Breast epithelium (tissue), 4 donors: ENCODE results near the gene DIP2A. TPM values are rescaled to one million over a fixed set of nuclear protein-coding genes. Genes with fewer than 3 reads are reported as not detected.

Experiments
- DNase-seq, 2 donors: peaks; one replicate each; pipeline ENCODE4 v3.0.0-alpha.2; 2019; ENCODE audit warnings: low spot score in 2 of 2
- H3K27ac ChIP-seq, 2 donors: fragments of 200-600 bp; sonication (generic) in 1 of 2; one replicate each; pipeline ENCODE4 v1.5.1; 2016 to 2019; ENCODE audit warnings: mild to moderate bottlenecking in 1 of 2
- H3K27me3 ChIP-seq, 2 donors: fragments of 200-600 bp; sonication (generic) in 1 of 2; one replicate each; pipeline versions ENCODE4 v1.5.1 to v1.6.0; 2017 to 2019; ENCODE audit warnings: control low read depth in 1 of 2, mild to moderate bottlenecking in 1 of 2
- H3K36me3 ChIP-seq: fragments of 200-600 bp; one replicate; pipeline ENCODE4 v1.5.1; 2019
- H3K4me1 ChIP-seq, 2 donors: fragments of 200-600 bp; sonication (generic); one replicate each; pipeline ENCODE4 v1.5.1; 2016 to 2019; ENCODE audit warnings: control low read depth in 1 of 2
- H3K4me3 ChIP-seq, 3 donors: fragments of 200-600 bp; sonication (generic); 1 replicate in 2 of 3; 2 replicates in 1 of 3; pipeline ENCODE4 v1.5.1; 2016 to 2019; ENCODE audit warnings: mild to moderate bottlenecking in 3 of 3, moderate library complexity in 2 of 3
- H3K9me3 ChIP-seq, 2 donors: fragments of 200-600 bp; sonication (generic) in 1 of 2; one replicate each; pipeline ENCODE4 v1.5.1; 2016 to 2019; ENCODE audit warnings: control low read depth in 1 of 2
- CTCF ChIP-seq, 3 donors: fragments of 450-650 bp; IDR thresholded peaks; one replicate each; pipeline ENCODE4 v1.5.1; 2016 to 2017; ENCODE audit warnings: antibody characterized with exemption in 3 of 3, mild to moderate bottlenecking in 3 of 3, moderate library complexity in 3 of 3
- POLR2A ChIP-seq: fragments of 450-650 bp; IDR thresholded peaks from one replicate; pipeline ENCODE4 v1.6.1; 2016; ENCODE audit warnings: antibody characterized with exemption, mild to moderate bottlenecking, moderate library complexity
- POLR2AphosphoS5 ChIP-seq, 3 donors: sonication (generic); formaldehyde crosslinking; IDR thresholded peaks; one replicate each; pipeline ENCODE4 v1.6.1; 2017; ENCODE audit warnings: antibody characterized with exemption in 3 of 3
- intact Hi-C: fragments of 100-400 bp; cut with DNase I; formaldehyde crosslinking; loops from one replicate; pipeline ENCODE4 v1.15.1; 2023; ENCODE audit warnings: low total_unique reads
- total RNA-seq, 3 donors: library from RNA; depleted of rRNA; stranded (reverse); fragments of >200 nt; gene quantifications; one replicate each; pipeline ENCODE4 v1.1.0, GENCODE V29; 2016

DIP2A gene
- total RNA-seq, 3 donors from 2014 or later, result 32.6 to 43.9 (median 42.0) TPM

GRCh38 chr21:46546799-46547198 is 88.1 kb downstream of the DIP2A start:
- no peak overlapping the region for H3K4me3 ChIP-seq
- no peaks in the 10 kb centered on the region for H3K9me3 ChIP-seq
- no peak overlapping the region for H3K27ac ChIP-seq
- no peaks in the 10 kb centered on the region for H3K36me3 ChIP-seq
- intact Hi-C loops, result no loop called here
- TF ChIP-seq POLR2A (no peak), POLR2AphosphoS5 (IDR thresholded peaks at IDR 0.05) (no peak), CTCF (IDR thresholded peaks at IDR 0.05) (no peak)
- DNase-seq, result peak in 1 of 2 donors; percentile 8
- no peaks in the 10 kb centered on the region for H3K4me1 ChIP-seq
- no peaks in the 10 kb centered on the region for H3K27me3 ChIP-seq

GRCh38 chr21:46549650-46550049 is 91.0 kb downstream of the DIP2A start:
- Histone ChIP-seq H3K36me3 (no peaks in the 10 kb centered on the region), H3K9me3 (no peaks in the 10 kb centered on the region), H3K27ac (no peak overlapping the region), H3K27me3 (no peaks in the 10 kb centered on the region), H3K4me3 (no peak overlapping the region), H3K4me1 (no peaks in the 10 kb centered on the region)
- DNase-seq, result peak in 1 of 2 donors; percentile 3
- intact Hi-C loops, result no loop called here
- TF ChIP-seq POLR2AphosphoS5 (IDR thresholded peaks at IDR 0.05), result no peak

GRCh38 chr21:46550116-46550941 is 91.6 kb downstream of the DIP2A start:
- DNase-seq, result peak in 1 of 2 donors; percentile 17
- Histone ChIP-seq H3K4me3 (no peak overlapping the region), H3K9me3 (no peaks in the 10 kb centered on the region), H3K36me3 (no peaks in the 10 kb centered on the region), H3K27me3 (no peaks in the 10 kb centered on the region), H3K4me1 (no peaks in the 10 kb centered on the region), H3K27ac (no peak overlapping the region)
- intact Hi-C loops, result no loop called here
- TF ChIP-seq POLR2AphosphoS5 (IDR thresholded peaks at IDR 0.05) (no peak), POLR2A (no peak), CTCF (IDR thresholded peaks at IDR 0.05) (no peak)

GRCh38 chr21:46551636-46552241 is 93.0 kb downstream of the DIP2A start:
- TF ChIP-seq POLR2A (no peak), CTCF (IDR thresholded peaks at IDR 0.05) (no peak), POLR2AphosphoS5 (IDR thresholded peaks at IDR 0.05) (no peak)
- no peak overlapping the region for H3K4me3 ChIP-seq
- peak in 1 of 2 donors; percentile 16 for DNase-seq
- no peaks in the 10 kb centered on the region for H3K9me3 ChIP-seq
- H3K27me3 ChIP-seq, result no peaks in the 10 kb centered on the region
- intact Hi-C loops, result no loop called here
- no peaks in the 10 kb centered on the region for H3K4me1 ChIP-seq
- no peak overlapping the region for H3K27ac ChIP-seq
- no peaks in the 10 kb centered on the region for H3K36me3 ChIP-seq

GRCh38 chr21:46552274-46552673 is 93.6 kb downstream of the DIP2A start:
- no peaks in the 10 kb centered on the region for H3K27me3 ChIP-seq
- intact Hi-C loops, result no loop called here
- DNase-seq, result peak in 1 of 2 donors; percentile 17
- TF ChIP-seq POLR2AphosphoS5 (IDR thresholded peaks at IDR 0.05) (no peak), CTCF (IDR thresholded peaks at IDR 0.05) (no peak)
- H3K4me3 ChIP-seq, result no peak overlapping the region
- no peaks in the 10 kb centered on the region for H3K4me1 ChIP-seq
- H3K9me3 ChIP-seq, result no peaks in the 10 kb centered on the region
- H3K36me3 ChIP-seq, result no peaks in the 10 kb centered on the region
- H3K27ac ChIP-seq, result no peak overlapping the region
